HG03280 (cell line): ENCODE data around the gene SH3BP4.
"Not testable (repeated sequence)": the region's sequence is repeated elsewhere in the genome, so short reads cannot be mapped to it uniquely, and the experiment has no call there.

Source experiments
- ATAC-seq: cut with Tn5 transposase; IDR thresholded peaks from one replicate; pipeline ENCODE4 v1.9.1; 2021; ENCODE audit warnings: mild to moderate bottlenecking, moderate library complexity; ENCODE audit not compliant: unreplicated experiment

Gene SH3BP4

DNA sequence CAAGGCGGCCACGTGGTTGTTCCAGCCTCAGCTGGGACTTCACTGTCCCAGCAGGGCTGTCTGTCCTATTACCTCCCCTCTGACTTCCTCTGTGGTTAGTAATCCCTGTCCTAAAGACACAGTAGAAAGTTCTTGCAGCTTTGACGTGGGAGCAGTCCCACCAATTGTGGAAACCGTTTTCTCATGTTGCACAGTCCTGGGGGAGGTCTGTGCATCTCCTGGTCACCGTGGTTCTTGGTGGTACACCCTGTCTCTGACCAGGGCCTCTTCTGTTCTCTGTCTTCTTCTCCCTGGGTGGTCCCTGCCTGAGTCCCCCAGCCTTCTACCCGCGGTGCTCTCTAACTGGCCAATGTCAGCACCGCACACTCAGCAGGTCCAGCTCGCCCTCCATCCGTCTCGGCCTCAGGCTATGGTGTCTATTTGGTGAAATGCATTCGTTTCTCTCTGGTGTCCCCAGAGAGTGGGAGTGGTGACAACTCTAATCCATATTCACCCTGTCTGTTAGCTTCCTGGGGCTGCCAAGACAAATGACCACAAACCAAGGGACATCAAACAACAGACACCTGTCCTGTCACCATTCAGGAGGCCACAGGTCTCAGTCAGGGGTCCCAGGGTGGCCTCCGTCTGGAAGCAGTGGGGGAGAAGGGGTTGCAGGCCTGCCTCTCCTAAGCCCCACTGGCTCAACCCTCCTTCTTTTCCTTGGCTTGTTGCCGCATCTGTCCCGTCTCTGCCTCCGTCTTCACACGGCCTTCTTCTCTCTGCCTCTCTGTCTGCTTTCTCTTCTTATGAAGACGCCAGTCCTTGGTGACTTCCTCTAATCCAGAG lies 99.8 kb downstream of the SH3BP4 start:
- ATAC-seq, result no peak

DNA sequence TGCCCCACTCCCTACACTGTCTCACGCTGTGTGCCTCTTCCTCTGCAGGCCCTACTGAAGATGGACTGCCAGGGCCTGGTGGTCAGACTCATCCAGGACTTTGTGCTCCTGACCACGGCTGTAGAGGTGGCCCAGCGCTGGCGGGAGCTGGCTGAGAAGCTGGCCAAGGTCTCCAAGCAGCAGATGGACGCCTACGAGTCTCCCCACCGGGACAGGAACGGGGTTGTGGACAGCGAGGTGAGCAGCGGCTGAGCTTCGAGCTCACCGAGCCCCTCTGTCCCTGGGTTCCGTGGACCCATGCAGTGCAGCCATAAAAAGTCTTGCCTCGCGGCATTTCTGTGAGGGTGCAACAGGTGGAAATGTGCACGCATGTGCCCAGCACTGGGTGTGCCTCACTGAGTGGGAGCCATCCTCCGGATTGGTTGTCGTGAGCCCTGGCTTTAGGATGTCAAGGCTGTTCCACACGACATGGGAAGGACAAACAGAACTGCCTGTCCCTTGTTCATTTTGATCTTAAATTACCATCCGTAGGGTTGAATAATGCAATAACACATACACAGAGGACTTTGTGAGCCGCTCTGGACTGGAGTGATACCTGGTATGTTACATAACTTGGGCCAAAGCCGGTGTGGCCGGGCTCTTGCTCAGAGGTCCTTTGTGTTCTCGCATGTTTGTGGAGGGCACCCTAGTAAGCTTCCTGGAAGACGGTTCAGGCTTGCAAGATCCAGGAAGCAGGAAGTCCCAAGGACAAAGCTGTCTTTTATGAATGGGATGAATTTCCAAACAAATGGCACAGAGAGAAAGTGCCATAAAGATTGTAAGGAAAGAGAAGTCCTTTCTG lies 100.9 kb downstream of the SH3BP4 start:
- no peak for ATAC-seq

DNA sequence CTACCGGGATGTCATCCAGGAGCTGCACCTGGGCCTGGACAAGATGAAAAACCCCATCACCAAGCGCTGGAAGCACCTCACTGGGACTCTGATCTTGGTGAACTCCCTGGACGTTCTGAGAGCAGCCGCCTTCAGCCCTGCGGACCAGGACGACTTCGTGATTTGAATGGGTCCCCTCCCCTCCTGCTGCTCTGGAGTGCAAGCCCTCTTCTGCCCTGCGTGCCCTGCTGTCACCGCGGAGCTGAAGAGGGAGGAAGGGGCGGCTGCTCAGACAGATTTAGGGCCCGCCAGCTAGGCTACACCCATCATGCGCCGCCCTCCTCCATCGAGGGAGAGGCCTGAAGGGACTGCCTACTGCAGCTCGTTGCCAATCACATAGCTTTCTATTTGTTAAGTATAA lies 101.8 kb downstream of the SH3BP4 start:
- no peak for ATAC-seq

DNA sequence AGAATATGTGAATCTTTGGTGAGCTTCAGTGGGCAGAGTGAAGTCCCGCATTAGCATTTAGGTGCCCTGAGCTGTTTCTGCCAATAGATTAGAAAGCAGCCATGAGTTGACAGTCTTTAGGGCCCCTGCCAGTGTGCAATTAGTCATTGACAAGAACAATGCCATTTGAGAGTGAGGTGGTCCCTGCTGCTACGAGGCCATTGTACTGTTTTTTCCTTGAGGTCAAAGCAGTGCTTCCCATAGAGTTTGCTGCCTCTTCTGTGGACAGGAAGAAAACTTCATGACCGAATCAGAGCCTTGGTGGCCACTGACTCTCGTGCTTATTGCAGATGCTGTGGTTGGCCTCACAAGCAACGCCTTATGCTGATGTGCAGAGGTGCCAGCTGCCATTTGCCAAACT lies 102.7 kb downstream of the SH3BP4 start:
- no peak for ATAC-seq

DNA sequence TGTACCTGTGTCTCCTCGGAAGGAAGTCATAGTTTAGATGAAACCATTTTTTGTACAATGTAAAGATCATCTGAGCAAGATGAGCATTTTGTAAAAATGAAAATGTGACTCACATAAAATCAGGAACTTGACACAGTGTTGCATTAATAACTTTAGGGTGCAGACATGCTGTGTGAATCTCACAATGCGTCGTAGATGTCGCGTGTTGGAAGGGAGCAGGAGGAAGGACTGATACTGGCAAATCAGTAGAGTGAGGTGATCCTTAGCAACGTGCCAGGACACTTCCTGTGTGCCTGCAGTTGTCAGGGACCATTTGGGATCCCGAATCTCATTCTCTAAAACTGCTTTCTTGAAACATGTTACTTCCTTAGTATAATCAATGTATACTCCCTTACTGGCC lies 103.1 kb downstream of the SH3BP4 start:
- ATAC-seq, result no peak

DNA sequence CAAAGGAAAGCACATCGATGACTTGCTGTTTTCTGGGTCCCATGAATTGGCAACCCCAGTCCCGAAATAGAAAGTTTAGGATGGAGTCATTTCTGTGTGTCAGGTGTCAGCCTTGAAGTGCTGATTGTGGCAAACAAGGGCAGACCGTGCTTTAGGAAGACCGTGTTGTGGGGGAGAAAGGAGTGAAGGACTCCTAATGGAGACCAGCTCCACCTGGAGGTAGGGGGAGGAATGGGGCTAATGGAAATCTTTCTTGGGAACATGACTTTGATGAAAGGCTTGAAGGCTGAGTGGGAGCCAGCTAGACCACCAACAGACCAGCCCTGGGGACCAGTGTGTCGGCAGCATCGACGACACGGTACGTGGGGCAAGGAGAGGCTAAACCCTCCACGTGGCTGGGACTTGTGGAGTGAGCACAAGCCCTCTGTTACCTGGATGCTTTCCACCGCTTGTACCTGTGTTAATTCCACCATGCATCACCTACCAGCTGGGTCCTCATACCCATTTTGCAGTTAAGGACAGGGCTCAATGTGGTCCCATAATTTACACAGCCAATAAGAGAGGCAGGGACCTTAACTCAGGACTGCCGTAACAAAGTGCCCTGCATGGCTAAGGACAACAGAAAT lies 104.2 kb downstream of the SH3BP4 start:
- ATAC-seq, result no peak

DNA sequence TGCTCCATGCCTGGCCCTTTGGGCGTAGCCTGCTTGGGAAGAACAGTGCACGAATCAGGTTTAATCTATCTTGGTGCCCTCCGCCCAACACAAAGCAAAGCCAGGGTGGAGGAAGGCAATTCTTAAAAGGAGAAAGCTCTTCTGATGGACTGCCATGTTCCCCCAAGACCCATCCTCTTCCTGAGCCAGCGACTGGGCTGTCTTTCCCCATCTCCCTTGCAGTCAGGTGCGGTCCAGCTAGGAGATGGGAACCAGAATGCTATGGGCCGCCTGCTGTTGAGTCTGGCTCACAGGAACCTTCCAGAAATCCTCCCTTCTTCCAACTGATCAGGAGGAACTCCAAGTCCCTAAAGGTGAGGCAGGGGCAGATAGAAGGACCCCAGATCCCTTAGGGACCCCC lies 105.0 kb downstream of the SH3BP4 start:
- no peak for ATAC-seq

DNA sequence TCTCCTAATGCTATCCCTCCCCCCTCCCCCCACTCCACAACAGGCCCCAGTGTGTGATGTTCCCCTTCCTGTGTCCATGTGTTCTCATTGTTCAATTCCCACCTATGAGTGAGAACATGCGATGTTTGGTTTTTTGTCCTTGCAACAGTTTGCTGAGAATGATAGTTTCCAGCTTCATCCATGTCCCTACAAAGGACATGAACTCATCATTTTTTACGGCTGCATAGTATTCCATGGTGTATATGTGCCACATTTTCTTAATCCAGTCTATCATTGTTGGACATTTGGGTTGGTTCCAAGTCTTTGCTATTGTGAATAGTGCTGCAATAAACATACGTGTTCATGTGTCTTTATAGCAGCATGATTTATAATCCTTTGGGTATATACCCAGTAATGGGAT lies 105.8 kb downstream of the SH3BP4 start:
- not testable (repeated sequence) for ATAC-seq

DNA sequence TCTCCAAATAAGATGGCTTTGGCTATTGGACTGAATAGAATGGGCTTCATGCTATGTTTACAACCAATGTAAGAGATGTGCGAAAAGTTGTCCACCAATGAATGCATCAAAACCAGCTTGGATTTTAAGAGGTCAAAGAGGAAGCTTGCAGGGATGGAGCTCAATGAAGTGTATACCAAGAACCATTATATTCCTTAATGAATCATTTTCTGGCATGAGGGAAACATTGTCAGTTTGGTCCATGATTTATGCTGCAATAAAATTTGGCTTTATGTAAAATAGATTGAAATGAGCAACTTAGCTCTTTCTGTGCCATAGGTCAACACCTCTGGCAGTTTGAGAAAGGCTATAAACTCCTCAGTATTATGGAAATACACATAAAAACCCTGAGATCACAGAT lies 107.3 kb downstream of the SH3BP4 start:
- no peak for ATAC-seq

DNA sequence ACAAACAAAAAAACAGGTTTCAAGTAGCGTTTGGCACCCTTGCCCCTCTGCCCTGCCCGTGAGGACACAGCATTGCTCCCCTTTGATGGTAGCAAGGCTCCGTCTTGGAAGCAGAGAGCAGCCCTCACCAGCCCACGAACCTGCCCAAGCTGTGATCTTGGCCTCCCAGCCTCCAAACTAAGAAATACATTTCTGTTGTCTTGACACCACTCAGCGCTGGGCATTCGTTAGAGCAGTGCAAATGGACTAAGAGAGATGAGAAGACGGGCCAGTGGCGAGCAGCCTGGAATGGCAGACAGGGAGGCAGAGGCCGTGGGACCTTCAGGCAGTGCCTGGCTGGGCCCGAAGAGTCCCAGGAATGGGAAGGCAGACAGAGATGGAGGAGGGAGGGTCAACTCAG lies 109.8 kb downstream of the SH3BP4 start:
- no peak for ATAC-seq

DNA sequence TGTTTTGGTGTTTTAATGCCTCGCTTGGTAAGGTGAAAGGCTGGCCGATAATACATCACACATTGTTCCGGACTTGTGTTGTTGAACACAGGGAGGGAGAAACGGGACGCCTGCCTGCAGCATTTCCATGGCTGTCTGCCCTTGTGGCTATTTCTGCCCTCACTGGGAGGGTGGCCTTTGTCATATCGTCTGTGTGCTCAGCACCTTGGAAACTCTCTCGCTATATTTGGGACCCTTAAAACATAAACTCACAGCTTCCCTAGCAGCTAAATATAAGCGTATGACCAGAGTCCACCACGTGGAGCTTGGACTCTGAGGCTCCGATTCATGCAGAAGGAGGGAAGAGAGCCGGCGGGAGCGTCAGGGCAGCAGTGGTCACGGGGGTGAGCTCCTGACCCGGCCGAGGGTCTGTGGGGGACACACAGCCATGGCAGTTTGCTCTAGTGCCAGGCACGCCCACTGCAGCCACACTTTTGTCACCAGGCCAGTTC lies 111.7 kb downstream of the SH3BP4 start:
- no peak for ATAC-seq

DNA sequence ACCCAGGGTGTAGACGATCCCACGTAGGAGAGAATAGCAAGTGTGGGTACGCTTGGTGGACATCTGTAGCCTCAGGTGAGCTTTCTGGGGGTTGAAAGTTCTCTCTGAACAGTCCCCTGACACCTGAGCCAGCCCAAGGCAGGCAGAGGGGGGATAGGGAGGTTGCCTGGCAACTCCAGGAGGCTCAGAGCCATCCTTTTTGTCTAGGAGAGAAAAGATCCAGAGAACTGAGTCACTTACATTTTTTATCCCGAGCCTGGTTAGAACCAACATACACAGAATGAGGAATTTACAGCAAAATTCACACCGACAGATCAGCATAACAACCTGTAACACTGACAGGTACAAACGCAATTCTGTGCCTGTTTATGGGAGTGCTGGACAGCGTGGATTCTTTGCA lies 113.2 kb downstream of the SH3BP4 start:
- no peak for ATAC-seq

DNA sequence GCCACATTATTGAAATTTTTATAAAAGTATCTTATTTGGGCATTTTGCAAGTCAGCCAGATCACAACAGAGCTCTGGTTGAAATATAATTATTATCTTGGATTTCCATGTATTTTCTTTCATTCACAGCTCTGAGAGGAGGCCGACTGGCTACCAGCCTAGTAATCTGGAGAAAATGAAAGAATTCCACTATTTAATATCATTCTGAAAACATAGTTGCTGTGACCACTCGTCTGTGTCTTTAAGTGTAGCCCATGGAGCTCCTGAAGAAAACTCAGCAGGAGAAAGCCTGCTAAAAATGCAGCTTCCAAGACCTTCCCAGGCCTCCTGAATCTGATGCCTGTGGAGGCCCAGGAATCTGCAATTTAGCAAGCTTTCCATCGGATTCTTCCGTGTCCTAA lies 114.7 kb downstream of the SH3BP4 start:
- no peak for ATAC-seq

DNA sequence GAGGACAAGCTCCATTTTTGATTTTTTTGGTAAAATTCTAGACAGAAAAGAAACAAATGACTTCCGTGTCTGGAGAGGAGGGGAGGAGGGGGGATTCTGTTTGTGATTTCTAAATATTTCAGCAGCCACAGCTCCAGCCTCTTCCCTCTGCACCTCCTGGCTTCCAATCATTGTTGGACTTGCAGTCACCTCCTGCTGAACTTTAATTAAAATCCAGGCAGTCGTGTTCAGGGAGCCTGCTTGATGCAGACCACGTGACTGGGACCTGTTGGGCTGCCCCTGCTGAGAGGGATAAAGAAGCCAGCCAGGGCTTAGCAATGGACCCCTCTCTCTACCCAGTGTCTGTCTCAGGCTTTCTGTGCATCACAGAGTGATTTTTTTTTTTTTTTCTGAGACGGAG lies 115.1 kb downstream of the SH3BP4 start:
- ATAC-seq, result no peak

DNA sequence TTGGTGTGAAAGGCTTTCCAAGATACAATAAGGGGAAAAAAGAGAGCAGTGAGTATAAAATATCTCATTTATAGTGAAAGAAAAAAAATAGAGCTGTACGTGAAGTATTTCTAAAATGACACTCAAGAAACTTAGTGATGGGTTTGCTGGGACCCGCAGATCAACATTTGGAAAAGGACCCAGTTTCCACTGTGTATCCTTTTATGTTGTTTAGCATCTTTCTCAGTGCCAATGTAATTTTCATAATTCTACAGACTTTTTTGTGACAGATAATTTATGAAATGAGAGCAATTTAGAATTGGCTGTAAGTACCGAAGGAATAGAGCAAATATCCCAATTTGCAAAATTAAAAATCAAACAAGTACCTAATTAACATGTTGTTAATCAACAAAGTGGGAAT lies 116.9 kb downstream of the SH3BP4 start:
- no peak for ATAC-seq

DNA sequence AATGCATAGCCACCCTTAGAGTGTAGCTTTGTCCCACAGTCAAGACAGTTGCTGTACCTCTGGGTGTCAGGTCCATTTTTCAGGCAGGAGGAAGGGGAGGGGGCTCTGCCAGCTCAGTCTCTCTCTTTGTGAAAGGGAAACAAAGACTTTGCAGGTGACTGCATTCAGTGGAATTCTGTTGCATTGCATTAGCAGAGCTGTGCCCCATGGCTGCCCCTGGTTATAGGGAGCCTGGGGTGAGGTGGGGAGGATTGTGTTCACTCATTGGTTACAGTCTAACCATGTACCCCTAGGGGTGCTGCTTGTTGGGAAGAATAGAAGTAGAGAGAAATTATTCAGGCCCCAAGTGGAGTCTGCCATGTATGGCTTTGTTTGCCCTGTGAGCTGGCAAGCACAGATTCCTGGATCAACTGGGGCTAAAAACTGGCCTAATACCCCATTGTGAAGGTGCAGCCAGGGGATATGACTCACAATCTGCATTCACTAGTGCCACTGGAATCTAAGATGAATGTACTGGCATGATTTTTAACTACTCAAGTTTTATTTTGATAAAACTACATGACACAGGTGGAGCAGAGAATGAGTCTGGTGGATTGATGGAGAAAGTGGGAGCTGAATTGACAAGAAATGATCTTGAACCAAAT lies 118.4 kb downstream of the SH3BP4 start:
- ATAC-seq, result no peak

DNA sequence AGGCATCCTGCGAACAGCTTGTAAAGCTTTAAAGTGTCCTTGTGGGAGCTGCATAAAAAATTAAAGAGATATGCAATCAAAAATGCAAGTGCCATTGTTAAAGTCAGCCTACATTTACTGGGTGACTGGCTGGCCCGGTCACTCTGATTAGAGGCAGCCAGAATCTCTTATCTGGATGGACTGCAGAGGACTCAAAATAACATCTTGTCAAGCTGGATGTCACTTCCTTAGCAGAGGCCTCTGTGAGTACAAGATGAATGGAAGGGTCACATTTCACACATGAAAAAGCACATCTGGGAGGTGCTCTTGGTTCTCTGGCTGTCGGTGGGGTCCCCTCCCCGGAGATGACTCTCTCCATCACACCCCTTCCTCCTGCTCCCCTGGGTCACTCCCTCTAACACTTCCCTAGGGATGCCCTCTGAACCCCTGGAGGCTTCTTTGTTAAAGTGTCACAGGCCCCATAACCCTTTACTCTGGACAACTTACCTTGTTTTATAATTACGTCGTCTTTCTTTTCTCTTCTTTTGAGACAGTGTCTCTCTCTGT lies 122.1 kb downstream of the SH3BP4 start:
- ATAC-seq, result no peak

DNA sequence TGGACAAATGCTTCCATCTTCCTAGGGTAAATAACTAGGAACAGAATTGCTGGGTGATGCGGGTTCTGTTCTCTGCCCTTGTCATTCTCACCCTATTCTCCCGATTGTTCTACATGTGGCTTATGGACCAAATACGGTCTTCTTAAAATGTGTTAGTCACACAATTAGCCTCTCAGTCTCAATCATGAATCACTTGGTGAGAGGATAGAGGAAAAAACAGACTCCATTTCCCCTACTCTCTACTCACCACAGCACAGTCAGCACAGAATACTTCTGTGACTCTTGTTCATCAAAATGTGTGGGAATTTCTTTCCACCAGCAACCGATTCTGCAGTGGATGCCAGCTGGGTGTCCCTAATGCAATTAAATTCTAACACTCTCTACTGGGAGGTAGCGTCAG lies 125.2 kb downstream of the SH3BP4 start:
- no peak for ATAC-seq

DNA sequence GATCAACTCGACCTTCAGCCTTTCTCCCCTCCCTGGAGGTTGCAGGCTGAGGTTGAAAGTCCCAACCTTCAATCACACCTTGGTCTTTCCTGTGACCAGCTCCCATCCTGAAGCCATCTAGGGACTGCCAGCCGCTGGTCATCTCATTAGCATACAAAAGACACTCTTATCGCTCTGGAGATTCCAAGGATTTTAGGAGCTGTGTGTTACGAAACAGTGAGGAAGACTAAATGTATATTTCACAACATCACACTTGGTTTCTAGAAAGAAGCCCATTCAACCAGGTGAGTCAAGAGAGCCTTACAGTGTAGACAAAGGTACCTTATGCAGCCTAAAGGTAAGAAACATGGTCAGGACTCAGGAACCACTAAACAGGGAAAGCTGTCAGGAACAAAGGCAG lies 126.4 kb downstream of the SH3BP4 start:
- no peak for ATAC-seq

DNA sequence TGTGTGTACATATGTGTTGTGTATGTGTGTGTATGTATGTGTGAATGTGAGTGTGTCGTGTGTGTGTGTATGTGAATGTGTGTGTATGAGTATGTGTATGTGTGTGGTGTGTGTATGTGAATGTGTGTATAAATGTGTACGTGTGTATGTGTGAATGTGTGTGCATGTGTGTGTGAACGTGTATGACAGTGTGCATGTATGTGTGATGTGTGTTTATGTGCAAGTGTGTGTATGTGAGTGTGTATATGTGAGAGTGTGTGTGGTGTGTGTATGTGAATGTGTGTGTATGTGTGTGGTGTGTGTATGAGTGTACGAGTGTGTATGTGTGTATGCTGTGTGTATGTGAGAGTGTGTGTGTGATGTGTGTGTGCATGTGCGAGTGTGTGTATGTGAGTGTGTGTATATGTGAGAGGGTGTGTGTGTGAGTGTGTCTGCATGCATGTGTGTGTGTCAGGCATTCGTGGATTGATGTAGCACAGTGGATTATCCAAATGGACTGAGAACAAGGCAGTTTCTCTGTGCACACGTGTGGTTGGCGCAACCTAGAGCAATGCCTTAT lies 127.2 kb downstream of the SH3BP4 start:
- ATAC-seq, result no peak

DNA sequence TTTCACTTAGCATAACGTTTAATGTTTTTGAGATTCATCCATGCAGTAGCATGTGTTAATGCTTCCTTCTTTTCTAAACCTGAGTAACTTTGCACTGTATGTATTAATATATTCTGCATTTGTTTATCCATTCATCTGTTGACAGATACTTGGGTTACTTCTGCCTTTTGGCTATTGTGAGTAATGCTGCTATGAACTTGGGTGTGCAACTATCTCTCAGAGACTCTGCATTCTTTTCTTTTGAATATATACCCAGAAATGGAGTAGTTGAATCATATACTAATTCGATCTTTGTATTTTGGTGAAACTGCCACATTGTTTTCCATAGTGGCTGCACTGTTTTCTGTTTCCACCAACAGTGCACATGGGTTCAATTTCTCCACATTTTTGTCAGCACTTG lies 128.3 kb downstream of the SH3BP4 start:
- no peak for ATAC-seq
